ENCODE data around the gene ANKS1A. TPM values are rescaled to one million over a fixed set of nuclear protein-coding genes. Genes with fewer than 3 reads are reported as not detected.
"Not testable (repeated sequence)": the region's sequence is repeated elsewhere in the genome, so short reads cannot be mapped to it uniquely, and the experiment has no call there.

ANKS1A gene
- total RNA-seq, 1 donor from 2014 or later, result 9.9 TPM

DNA sequence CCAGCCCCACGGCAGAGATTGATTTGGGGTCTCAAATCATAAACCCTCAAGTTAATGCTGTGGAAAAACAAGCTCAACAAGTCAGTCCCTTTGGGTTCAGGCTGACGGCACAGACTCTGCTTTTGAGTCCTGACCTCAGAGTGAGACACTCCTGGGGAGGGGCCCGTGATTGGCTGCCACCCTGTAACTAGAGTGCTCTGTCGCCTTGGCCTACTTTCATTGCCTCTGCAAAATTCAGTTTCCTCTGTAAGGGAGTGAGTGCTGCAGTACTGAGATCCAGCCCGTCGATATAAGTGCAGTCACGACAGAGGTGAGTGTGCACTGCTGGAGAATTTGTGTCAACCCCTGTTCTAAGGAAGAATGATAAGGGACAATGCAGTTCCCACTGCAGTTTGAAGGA is 105.6 kb downstream of the ANKS1A start:
- no peak for DNase-seq (ENCODE audit: low spot score)

DNA sequence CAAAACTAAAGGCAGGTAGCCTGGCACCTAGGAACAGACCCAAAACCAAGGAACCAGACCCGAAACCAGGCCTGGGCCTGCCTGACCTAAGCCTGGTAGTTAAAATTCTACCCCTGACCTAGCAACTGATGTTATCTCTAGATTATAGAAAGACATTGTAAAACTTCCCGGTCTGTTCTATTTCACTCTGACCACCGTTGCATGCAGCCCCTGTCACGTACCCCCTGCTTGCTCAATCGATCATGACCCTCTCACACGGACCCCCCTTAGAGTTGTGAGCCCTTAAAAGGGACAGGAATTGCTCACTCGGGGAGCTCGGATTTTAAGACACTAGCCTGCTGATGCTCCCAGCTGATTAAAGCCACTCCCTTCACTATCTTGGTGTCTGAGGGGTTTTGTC is 109.4 kb downstream of the ANKS1A start:
- not testable (repeated sequence) for DNase-seq (ENCODE audit: low spot score)

DNA sequence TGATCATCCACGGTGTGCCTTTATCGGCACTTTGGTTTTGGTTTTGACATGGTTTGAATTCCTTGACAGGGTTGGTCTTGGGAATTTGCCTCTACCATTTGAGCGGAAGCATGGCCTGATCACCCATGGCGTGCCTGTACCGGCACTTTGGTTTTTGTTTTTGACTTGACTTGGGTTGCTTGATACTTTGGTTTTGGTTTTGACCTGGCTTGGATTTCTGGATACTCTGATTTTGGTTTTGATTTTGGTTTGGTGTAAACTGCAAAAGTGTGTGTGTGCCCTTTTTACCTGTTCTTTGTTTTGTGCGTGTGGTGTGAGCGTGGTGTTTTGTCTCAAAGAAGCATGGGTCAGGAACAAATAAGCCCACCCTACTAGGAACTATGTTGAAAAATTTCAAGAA is 110.1 kb downstream of the ANKS1A start:
- not testable (repeated sequence) for DNase-seq (ENCODE audit: low spot score)

DNA sequence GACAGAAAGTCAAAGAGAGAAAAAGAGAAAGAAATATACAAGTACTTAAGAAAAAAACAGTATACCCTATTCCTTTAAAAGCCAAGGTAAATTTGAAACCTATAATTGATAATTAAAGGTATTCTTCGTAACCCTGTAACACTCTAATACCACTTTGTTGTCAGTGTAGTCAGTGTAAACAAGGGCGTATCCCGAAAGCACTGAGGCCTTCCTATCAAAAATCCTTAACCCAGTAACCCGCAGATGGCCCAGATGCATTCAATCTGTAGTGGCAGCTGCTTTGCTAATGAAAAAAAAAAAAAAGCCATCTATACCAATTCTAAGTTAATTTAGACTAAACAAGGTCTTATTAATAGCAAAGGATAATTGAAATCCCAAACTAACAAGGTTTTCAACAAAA is 110.9 kb downstream of the ANKS1A start:
- DNase-seq (ENCODE audit: low spot score), result not testable (repeated sequence)

DNA sequence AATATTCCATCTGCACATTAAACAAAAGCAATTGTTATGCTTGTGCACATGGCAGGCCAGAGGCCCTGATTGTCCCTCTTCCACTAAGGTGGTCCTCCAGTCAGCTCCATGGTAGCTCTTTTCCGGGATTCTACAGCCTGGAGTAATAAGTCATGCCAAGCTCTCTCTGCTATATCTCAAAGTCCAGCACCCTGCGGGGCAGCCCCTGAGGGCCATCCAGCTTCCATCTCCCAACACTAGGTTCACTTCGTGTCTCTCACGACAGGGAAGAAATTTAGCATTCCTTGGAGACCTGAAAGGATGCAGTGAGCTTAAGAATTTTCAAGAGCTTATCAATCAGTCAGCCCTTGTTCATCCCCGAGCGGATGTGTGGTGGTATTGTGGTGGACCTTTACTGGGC is 112.3 kb downstream of the ANKS1A start:
- DNase-seq (ENCODE audit: low spot score), result not testable (repeated sequence)

DNA sequence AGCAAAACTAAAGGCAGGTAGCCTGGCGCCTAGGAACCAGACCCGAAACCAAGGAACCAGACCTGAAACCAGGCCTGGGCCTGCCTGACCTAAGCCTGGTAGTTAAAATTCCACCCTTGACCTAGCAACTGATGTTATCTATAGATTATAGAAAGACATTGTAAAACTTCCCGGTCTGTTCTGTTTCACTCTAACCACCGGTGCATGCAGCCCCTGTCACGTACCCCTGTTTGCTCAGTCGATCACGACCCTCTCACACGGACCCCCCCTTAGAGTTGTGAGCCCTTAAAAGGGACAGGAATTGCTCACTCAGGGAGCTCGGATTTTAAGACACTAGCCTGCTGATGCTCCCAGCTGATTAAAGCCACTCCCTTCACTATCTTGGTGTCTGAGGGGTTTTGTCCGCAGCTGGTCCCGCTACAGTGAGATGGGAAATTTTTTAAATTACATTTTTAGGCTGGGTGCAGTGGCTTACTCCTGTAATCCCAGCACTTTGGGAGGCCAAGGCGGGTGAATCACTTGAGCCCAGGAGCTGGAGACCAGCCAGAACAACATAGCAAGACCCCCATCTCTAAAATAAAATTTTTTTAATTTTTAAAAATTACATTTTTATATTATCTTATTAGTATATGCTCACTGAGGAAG is 115.0 kb downstream of the ANKS1A start:
- not testable (repeated sequence) for DNase-seq (ENCODE audit: low spot score)

DNA sequence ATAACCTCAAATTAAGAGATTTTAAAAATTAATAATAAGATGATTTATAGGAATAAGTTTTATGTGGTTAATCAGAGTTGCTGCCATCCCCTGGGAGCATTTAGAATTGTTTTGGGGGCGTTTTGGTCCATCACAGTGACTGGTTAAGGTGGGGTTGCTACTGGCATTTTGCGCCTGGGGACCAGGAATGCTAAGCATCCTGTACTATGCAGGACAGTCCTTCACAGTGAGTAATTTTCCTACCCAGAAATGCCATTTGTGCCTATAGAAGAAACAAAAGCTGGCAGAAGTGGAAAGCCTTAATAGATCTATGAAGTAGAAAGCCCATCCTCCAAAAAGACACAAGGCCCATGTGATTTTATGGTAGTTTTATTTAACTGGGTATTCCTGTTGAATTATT is 118.0 kb downstream of the ANKS1A start:
- no peak for DNase-seq (ENCODE audit: low spot score)

DNA sequence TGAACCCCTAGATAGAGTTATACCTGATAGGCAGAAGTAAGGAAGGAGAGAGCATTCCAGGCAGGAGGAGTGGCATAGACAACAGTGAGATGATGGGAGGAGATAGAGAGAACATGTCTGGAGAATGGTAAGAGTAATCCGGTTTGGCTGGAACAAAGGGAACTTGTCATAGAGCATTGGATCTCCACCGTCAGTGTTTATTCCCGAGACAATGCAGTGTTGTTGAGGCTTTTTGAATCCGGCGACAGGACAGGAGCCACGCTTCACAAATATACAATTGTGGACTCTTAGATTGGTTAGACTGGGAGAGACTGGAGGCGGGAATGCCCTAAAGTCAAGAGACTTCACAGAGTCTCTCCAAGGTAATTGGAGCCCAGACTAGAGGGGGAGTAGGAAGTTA is 119.8 kb downstream of the ANKS1A start:
- DNase-seq (ENCODE audit: low spot score), result no peak

DNA sequence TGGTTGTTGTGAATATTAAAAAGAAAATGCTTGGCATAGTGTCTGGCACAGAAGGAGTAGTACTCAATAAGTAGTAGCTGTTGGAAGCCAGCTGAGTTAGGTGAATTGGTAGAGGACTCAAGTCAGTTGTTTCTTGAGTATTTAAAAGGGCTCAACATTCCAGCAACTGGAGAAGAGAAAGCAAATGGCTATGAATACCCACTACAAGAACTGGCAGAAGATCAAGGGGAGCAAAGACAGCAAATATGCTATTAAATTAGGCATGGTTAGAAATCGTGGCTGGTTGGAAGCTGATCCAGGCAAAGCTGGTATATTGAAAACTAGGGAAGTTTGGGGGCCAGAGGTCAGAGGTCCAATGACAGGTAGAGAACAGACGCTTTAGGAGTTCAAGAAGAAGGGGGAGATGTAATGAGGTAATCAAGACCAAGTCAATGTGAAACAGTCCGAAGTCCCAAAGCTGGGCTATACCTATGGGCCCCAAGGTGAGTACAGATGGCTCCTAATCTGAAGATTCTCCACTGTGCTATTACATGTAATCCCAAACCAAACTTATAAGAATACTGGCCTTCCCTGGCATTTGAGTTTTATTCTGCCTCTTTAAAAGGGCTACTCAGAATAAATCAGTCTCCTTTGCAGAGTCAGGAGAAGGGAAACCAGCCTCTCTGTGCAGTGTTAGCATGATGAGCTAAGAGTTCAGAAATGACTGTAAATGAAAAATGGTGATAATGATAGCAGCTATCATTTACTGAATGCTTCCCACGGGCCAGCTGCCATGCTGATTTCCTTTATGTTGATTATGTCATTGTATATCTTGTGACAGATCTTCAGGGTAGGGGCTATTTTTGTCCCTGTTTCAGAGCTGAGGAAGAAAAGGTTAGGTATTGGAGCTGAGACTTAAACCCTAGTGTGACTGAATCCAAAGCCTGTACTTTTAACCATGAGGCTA is 122.3 kb downstream of the ANKS1A start:
- no peak for DNase-seq (ENCODE audit: low spot score)

DNA sequence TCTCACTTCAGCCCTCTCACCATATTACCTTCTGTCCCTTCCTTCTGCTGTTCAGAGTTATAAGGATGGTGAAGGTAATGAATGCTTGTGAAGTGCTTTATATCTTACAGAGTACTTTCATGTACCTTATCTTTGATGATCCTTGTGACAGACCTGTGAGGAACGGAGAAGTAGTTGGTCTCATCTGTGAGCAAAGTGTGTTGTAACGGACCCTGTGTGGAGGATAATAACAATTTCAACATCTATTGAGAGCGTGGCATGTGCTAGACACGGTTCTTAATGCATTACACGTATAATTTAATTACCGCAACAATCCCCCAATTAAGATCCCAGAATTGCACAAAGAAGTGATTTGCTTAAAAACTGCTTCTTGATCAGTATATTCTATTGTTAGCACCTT is 124.6 kb downstream of the ANKS1A start:
- DNase-seq (ENCODE audit: low spot score), result no peak

DNA sequence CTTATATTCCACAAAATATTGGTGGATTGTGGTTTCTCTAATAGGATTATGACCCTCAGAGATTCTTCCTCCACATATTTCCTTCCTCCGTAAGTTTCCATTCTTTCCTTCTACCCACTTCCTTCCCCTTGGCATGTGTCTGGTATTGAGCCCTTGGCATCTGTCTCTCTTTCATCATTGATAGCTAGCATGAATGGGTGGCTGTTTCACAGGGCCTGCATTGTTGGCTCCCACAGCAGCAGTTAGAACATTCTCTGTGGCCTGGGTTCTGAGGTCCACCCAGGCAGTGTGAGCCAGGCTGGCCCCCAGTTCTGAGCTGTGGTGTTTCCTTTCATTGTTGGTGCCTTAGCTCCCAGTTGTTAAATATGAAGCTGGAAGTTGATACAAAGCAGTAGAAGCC is 125.3 kb downstream of the ANKS1A start:
- no peak for DNase-seq (ENCODE audit: low spot score)

DNA sequence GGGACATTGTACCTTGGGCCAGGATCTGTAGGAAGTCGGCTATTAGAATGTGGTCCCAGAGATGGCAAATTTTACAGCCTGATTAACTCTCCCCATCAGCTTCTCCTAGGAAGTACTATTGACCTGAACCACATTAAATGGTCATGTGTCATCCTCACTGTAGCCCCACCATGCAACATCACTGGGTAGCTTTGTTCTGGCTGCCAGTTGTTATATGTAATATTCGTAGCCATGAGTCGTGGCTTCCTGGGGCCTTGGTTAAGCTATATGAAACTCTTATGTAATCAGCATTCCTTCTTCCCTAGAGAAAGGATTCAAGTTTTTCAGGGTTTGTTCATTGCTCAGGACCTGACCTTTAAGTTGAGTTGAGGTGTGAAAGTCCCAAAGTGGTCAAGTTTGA is 125.7 kb downstream of the ANKS1A start:
- DNase-seq (ENCODE audit: low spot score), result no peak

DNA sequence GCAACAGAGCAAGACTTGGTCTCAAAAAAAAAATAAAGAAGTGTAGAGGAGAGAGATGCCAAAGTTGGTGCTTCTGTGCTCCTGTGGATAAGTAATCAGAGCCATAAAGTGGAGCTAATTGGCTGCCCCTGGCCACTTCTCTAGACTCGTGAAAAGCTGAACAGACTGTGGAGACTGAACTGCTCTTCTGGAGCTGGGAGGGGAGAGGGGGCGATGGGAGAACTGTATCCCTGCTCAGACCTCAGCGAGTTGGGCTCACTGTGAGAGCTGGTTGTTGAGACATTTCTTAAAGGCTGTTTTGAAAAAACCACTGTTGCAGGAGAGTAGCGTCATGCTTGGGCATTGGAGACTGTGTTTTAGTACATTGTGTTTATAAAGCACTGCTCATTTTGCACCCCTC is 126.4 kb downstream of the ANKS1A start:
- DNase-seq (ENCODE audit: low spot score), result no peak

DNA sequence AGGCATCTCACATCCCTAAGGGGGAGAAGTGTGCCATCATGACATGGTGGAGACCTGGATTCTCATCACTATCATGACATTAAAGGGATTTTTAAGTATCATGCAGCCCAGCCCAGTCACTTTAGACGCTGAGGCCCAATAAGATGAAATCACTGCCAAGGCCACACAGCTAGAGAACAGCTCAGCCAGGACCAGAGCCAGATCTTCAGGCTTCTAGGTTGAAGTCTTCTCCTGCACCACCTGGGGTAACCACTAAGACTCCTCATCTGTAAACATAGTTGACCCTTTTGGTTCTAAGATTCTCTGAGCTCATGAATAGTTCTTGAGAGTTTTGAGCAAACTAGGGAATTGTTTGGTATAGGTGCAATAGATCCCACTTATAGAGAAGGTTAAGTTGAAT is 126.9 kb downstream of the ANKS1A start:
- DNase-seq (ENCODE audit: low spot score), result no peak

DNA sequence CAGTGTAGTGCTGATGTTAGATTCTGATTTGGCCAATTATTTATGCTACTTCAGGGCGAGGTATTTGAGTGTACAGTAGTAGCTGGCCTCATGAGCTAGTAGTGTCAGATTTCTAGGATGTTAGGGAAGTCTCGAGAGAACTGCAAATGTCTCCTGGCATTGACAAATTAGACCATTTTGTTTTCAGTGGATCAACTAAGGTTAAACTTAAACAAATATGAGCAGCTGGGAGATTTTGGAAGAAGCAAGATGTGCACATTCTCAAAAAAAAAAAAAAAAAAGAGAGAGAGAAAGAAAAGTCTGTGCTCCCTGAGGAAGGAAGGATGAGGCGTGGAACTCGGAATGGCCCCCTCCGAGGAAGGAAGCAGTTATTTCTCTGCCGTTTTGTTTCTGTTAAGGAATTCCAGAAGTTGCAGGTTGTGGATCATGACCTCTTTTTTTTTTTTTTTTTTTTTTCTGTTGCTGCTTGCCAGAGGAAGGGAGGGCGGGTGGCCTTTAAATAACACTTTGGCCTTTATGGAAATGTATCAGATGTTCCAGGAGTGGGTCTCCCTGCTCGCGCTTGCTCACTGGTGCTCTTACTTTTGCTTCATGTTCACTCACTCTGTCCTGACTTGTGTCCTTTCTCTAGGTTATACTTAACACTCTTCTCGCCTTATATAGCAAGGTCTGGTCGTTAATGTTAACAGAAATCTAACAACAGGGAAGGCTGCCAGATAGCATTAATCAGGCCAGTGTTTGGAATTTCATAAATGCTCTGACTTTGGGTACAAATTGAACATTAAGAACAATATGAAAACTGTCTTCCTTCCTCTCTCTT is 127.7 kb downstream of the ANKS1A start:
- DNase-seq (ENCODE audit: low spot score), result peak; percentile 79

DNA sequence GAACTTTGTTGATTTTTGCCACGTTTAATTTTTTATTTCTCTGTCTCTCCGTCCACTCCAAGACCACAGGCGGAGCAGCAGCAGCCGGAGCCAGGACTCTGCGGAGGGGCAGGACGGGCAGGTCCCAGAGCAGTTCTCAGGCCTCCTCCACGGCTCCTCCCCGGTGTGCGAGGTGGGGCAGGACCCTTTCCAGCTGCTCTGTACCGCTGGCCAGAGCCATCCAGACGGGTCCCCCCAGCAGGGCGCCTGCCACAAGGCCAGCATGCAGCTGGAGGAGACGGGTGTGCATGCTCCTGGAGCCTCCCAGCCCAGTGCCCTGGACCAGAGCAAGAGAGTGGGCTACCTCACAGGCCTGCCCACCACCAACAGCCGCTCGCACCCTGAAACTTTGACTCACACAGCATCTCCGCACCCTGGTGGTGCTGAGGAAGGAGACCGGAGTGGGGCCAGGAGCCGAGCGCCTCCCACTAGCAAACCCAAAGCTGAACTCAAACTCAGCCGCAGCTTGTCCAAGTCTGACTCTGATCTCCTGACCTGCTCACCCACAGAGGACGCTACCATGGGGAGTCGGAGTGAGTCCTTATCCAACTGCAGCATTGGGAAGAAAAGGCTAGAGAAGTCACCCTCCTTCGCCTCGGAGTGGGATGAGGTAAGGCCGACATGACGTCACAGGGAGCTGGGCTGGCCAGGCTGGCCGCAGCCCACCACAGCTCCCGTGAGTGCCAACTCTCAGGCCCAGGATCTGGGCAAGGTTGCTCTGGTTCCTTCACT is 128.5 kb downstream of the ANKS1A start:
- DNase-seq (ENCODE audit: low spot score), result no peak

DNA sequence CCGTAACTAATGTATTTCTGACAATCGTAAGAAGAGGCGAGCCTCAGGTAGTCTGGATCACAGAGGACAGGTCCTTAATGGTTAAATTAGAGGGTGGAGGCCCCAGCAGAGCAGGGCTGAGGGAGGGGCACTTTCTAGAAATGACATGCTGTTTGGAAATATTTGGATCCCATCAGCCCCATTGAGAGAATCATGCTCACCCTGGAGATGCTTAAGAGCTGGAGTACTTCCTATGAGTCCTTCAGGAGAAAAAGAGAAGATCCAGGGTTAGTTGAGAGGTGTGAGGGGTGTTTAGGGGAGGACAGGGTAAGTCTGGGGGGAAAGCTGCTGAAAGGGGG is 129.1 kb downstream of the ANKS1A start:
- no peak for DNase-seq (ENCODE audit: low spot score)

DNA sequence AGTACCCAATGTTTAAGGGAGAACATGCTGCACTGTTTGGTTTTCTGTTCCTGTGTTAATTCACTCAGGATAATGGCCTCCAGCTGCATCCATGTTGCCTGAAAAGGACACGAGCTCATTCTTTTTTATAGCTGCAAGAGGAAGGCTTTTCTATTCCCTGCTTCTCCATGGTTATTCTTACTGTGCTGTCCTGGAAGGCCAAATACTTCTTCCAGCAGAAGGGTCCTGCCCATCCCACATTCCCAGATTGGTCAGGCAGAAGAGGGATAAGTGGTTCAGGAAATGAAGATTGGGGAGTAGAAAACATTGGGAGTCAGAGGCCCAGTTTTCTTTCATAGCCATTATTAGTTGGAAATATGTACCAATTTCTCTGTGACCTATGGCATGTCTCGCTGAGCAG is 129.7 kb downstream of the ANKS1A start:
- DNase-seq (ENCODE audit: low spot score), result no peak

DNA sequence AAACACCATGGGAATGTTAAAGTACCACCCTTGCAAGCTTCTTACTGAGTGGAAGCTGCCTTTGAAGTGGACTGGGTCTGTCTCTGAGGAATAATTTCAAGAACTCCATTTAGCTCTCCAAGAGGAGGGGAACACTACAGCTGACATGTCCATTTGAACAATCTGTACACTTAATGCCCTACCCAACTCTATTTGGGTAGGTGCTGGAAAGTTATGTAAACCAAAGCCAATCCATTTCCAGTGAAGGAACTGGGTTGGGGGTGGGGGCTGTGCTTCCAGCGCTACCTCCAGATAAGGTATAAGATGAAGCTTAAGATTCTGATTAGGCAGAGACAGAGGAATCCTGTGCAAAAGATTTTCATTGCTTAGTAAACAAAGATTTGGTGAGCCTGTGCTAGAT is 130.1 kb downstream of the ANKS1A start:
- DNase-seq (ENCODE audit: low spot score), result no peak

DNA sequence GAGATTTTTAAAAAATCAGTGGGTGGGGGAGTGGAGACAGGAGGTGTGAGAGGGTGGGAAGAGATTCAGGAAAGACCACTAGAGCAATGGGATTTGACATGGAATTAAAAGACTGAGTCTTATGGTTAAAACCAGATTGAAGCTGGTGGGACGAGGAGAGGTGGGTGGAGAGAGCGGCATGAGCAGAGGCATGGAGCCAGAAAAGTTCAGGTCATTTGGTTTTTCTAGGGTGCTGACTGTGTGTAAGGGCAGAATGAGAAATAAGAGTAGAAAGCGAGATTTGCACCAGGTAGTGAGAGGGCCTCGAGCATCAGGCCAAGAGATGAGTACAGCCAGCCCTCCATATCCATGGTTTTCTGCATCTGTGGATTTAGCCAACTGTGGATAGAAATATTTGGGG is 130.8 kb downstream of the ANKS1A start:
- no peak for DNase-seq (ENCODE audit: low spot score)

DNA sequence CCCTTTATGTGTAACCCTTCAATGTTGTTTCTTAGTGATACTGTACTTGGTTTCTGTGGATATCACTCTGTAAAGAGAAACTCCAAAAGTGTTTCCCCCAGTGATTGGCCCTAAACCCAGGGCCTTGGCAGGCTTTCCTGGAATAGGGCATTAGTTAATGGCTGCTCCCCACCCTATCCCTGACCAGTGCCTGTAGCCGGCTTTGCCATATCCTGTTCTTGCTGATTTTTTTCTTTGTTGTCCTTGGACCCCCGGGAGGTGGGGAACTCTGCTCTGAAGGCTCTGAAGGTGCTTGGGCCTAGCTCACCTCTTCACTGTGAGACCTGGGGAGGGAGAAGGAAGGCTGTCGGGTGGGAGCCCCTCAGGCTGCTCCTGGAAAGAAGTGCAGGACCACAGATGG is 131.9 kb downstream of the ANKS1A start:
- peak; percentile 48 for DNase-seq (ENCODE audit: low spot score)
